H1 (cell line): ENCODE data around the gene MEST. TPM values are rescaled to one million over a fixed set of nuclear protein-coding genes. Genes with fewer than 3 reads are reported as not detected.

Source experiments
- BCL11A ChIP-seq, 2 experiments: IDR thresholded peaks; one replicate each; pipeline ENCODE4 v1.6.1; 2011; ENCODE audit warnings: low read depth in 2 of 2, low read length in 2 of 2, mild to moderate bottlenecking in 2 of 2
- GABPA ChIP-seq: IDR thresholded peaks from 2 replicates; pipeline ENCODE4 v1.6.1; 2011; ENCODE audit warnings: mild to moderate bottlenecking, low read length, moderate library complexity, borderline replicate concordance; ENCODE audit not compliant: insufficient read depth
- HDAC2 ChIP-seq, 2 experiments: fragments of 300-600 bp in 1 of 2; sonication (generic) in 1 of 2; IDR thresholded peaks; 2 replicates each; pipeline ENCODE4 v1.6.1; 2011 to 2012; ENCODE audit warnings: low read depth in 2 of 2, low read length in 2 of 2, mild to moderate bottlenecking in 2 of 2, moderate library complexity in 2 of 2, borderline replicate concordance in 1 of 2, inconsistent platforms in 1 of 2
- SUZ12 ChIP-seq: fragments of 200-600 bp; sonication (generic); IDR thresholded peaks from 2 replicates; pipeline ENCODE4 v1.6.1; 2012; ENCODE audit warnings: mild to moderate bottlenecking, inconsistent platforms, low read length, moderate library complexity, mixed read lengths
- polyA plus RNA-seq, 7 experiments: library from polyadenylated mRNA; depleted of rRNA in 3 of 7; stranded (reverse) in 5 of 7; unstranded in 2 of 7; fragments of >200 nt in 5 of 7; fragments of 200-250 nt in 2 of 7; gene quantifications; 1 replicate in 5 of 7; 2 replicates in 1 of 7; 4 replicates in 1 of 7; pipeline versions ENCODE4 v1.2.1 to v1.2.3, GENCODE V29; 2011 to 2013; ENCODE audit warnings: missing spikeins in 2 of 7, mixed read lengths in 2 of 7
- total RNA-seq: library from RNA; stranded (reverse); fragmentation: NEBNext Ultra II Directional; extraction: Animal tissue kit (Norgen Biotek cat#: 25700); gene quantifications from 2 replicates; pipeline ENCODE4 v1.2.1, GENCODE V29; 2021

The MEST gene
- total and polyA plus RNA-seq, 2 of the 8 experiments (the other 6 are each of a cell fraction or from before 2014, with no cell fraction given), result 176 to 269 TPM

- no peak for TF ChIP-seq GABPA
- no peak for TF ChIP-seq SUZ12
- no peak for TF ChIP-seq BCL11A (IDR thresholded peaks at IDR 0.05; ENCODE audit: low read depth in 2 of 2, low read length in 2 of 2)
- no peak for TF ChIP-seq HDAC2 (IDR thresholded peaks at IDR 0.05; ENCODE audit: borderline replicate concordance in 1 of 2, low read depth in 2 of 2, low read length in 2 of 2)
- TF ChIP-seq, all 59 proteins: peak for 0
These were observed 8.9 kb upstream of the MEST start (continued) for GRCh38 chr7:130483031-130483430.
